Osteocyte (in vitro differentiated cells): ENCODE results near the gene FHOD3. TPM values are rescaled to one million over a fixed set of nuclear protein-coding genes. Genes with fewer than 3 reads are reported as not detected.

ENCODE experiments used
- DNase-seq: peaks from one replicate; pipeline ENCODE4 v3.0.0; 2021; ENCODE audit warnings: mixed read lengths; ENCODE audit not compliant: unreplicated experiment; ENCODE audit errors: extremely low spot score
- H3K27ac Mint-ChIP-seq: one replicate; pipeline ENCODE4 v1.8.0; 2021; ENCODE audit warnings: mild to moderate bottlenecking, mixed read lengths; ENCODE audit not compliant: unreplicated experiment
- H3K27me3 Mint-ChIP-seq: one replicate; pipeline ENCODE4 v1.8.0; 2021; ENCODE audit warnings: mixed read lengths; ENCODE audit not compliant: unreplicated experiment
- H3K36me3 Mint-ChIP-seq: one replicate; pipeline ENCODE4 v1.8.0; 2021; ENCODE audit warnings: mixed read lengths; ENCODE audit not compliant: unreplicated experiment
- H3K4me1 Mint-ChIP-seq: one replicate; pipeline ENCODE4 v1.8.0; 2021; ENCODE audit warnings: mixed read lengths; ENCODE audit not compliant: unreplicated experiment
- H3K4me3 Mint-ChIP-seq: one replicate; pipeline ENCODE4 v1.8.0; 2021; ENCODE audit warnings: mild to moderate bottlenecking, moderate library complexity, mixed read lengths; ENCODE audit not compliant: unreplicated experiment
- H3K9me3 Mint-ChIP-seq: one replicate; pipeline ENCODE4 v1.8.0; 2021; ENCODE audit warnings: mixed read lengths; ENCODE audit not compliant: unreplicated experiment
- total RNA-seq: library from RNA; stranded (reverse); gene quantifications from 2 replicates; pipeline ENCODE4 v1.2.1, GENCODE V29; 2021
- TF ChIP-seq, protein P1 (sequence below): fragments of 200-600 bp; sonication (generic); IDR thresholded peaks from 2 replicates; pipeline ENCODE4 v1.5.0; 2021; ENCODE audit warnings: antibody characterized with exemption, mild to moderate bottlenecking, moderate library complexity

FHOD3 gene
- total RNA-seq, 1 donor from 2014 or later: 1.2 TPM

DNA sequence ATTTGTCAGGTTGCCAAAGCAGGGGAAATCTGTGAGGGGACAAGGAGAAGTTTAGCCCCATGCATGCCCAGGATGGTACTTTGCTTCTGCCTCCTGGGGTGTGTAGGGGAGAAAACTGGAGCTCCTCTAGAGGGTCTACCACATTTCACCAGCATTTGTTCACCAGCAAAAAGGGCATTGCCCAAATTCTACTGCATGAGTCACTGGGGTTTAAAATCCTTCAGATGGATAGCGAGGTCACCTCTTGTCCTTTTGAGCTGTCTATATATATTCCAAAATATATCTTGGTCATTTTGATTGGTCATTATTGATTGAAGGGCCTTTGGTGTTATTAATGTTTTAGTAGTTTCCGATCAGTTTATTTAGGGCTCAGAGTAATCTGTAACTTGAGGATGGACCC, 18.7 kb downstream of the FHOD3 start:
- Mint-ChIP-seq H3K9me3 (peaks cover 11% of the 10 kb centered on the region), H3K4me3 (no peak overlapping the region), H3K27ac (no peak overlapping the region), H3K36me3 (no peaks in the 10 kb centered on the region), H3K27me3 (peaks cover 7% of the 10 kb centered on the region), H3K4me1 (peaks cover 5% of the 10 kb centered on the region)
- DNase-seq: no peak
- TF ChIP-seq, protein P1, sequence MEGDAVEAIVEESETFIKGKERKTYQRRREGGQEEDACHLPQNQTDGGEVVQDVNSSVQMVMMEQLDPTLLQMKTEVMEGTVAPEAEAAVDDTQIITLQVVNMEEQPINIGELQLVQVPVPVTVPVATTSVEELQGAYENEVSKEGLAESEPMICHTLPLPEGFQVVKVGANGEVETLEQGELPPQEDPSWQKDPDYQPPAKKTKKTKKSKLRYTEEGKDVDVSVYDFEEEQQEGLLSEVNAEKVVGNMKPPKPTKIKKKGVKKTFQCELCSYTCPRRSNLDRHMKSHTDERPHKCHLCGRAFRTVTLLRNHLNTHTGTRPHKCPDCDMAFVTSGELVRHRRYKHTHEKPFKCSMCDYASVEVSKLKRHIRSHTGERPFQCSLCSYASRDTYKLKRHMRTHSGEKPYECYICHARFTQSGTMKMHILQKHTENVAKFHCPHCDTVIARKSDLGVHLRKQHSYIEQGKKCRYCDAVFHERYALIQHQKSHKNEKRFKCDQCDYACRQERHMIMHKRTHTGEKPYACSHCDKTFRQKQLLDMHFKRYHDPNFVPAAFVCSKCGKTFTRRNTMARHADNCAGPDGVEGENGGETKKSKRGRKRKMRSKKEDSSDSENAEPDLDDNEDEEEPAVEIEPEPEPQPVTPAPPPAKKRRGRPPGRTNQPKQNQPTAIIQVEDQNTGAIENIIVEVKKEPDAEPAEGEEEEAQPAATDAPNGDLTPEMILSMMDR: no peak

DNA sequence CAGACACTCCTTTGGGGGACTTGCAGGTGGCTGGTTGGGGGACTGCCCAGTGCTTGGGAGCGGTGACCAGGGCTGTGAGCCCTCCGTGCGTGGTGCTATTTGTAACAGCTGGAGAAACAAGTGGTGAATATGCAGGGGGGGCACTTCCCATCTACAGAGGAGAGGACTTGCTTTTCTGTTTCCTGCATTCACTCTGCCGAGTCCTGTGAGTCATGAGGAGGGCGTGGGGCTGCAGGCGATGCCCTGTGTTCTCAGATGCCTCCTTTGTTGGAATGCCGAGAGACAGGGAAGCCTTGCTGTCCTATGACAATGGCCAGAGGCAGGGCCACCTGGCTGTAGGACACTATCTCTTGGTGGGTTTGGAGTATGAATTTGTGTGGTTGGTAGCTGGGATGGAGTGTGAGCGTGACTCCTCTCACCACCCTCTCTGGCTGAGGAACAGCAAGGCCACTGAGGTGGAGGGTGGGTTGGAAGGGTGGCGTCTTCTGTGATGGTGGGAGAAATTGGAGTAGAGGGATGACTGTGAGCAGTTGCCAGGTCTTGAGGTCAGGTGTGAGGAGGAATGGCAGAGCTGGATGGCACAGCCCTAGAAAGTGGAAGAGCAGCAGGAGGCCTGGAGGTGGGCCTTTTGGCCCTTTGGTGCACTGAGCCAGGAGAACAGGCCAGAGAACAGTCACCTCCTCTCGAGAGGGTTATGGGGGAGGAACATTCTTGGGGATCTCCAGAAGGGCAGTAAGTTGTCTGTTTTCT, 24.3 kb downstream of the FHOD3 start:
- no peak overlapping the region for H3K27ac Mint-ChIP-seq
- no peak for DNase-seq
- peaks cover 14% of the 10 kb centered on the region for H3K27me3 Mint-ChIP-seq

DNA sequence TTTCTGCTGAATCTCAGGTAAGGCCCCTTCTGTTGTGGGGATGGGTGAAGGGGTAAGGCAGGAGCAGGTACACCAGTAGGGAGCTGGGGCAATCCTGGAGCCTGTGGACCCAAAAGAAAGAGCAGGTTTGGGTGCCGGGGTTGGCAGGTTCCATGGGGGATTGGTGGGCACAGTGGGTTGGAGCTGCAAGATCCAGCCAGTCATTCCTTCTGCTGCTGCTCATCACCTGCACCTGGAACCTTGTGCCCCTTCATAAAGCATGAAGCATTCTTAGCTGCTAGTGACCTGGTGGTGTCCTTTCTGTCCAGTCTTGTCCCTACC, 24.9 kb downstream of the FHOD3 start:
- DNase-seq: no peak
- no peaks in the 10 kb centered on the region for H3K36me3 Mint-ChIP-seq
- TF ChIP-seq, protein P1: no peak
- H3K9me3 Mint-ChIP-seq: peaks cover 11% of the 10 kb centered on the region
- no peak overlapping the region for H3K27ac Mint-ChIP-seq
- no peak overlapping the region for H3K4me3 Mint-ChIP-seq
- no peaks in the 10 kb centered on the region for H3K4me1 Mint-ChIP-seq
- H3K27me3 Mint-ChIP-seq: peaks cover 14% of the 10 kb centered on the region

More for the DNA sequence above, 24.3 kb downstream of the FHOD3 start:
- H3K4me1 Mint-ChIP-seq: no peaks in the 10 kb centered on the region
- peaks cover 11% of the 10 kb centered on the region for H3K9me3 Mint-ChIP-seq
- TF ChIP-seq, protein P1: no peak
- H3K4me3 Mint-ChIP-seq: no peak overlapping the region
- no peaks in the 10 kb centered on the region for H3K36me3 Mint-ChIP-seq

DNA sequence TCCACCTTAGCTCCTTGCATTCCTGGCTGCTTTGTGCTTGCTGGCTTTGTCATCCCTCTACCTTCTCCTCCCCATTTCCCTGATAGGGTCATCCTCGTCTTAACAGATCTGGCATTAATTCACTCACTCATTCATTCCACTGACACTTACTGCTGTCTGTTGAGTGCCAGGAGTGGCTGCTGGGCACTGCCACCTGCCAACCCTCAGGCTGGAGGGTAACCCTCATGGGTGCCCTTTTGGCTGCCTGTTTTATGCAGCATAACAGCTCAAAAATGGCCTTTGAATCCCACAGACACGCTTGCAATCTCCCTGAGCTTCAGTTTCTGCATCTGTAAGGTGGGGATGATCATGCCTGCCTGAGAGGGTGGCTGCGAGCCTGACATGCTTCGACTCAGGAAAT, 25.2 kb downstream of the FHOD3 start:
- Mint-ChIP-seq H3K36me3 (no peaks in the 10 kb centered on the region), H3K9me3 (peaks cover 11% of the 10 kb centered on the region), H3K4me3 (no peak overlapping the region), H3K27me3 (peaks cover 16% of the 10 kb centered on the region), H3K27ac (no peak overlapping the region), H3K4me1 (no peaks in the 10 kb centered on the region)
- DNase-seq: no peak
- TF ChIP-seq, protein P1: no peak

DNA sequence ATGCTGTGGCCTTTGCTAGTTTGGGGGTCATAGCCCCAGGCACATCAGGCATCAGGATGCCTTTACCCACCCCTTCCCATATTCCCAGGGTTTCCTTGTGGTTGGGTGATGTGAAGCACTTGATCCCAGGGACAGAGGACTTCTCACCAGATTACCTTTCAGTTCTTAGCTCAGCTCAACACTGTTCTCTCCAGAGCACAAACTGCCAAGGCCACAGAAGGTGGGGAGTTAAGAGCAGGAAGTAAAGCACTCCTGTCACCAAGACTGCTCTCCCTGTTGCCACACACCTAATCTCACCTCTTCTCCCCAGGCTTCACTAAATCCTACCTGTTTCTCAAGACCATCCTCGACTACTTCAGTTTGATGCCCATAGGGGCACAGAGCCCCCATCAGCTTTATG, 25.9 kb downstream of the FHOD3 start:
- TF ChIP-seq, protein P1: no peak
- Mint-ChIP-seq H3K27ac (no peak overlapping the region), H3K4me3 (no peak overlapping the region), H3K36me3 (no peaks in the 10 kb centered on the region), H3K27me3 (peaks cover 16% of the 10 kb centered on the region), H3K4me1 (no peaks in the 10 kb centered on the region), H3K9me3 (peaks cover 8% of the 10 kb centered on the region)
- DNase-seq: no peak
